HG02981 (cell line): ENCODE data around the gene EXT2.

ENCODE experiments used
- ATAC-seq: cut with Tn5 transposase; IDR thresholded peaks from one replicate; pipeline ENCODE4 v1.9.1; 2021; ENCODE audit warnings: mild to moderate bottlenecking, moderate library complexity; ENCODE audit not compliant: unreplicated experiment

Gene EXT2

DNA sequence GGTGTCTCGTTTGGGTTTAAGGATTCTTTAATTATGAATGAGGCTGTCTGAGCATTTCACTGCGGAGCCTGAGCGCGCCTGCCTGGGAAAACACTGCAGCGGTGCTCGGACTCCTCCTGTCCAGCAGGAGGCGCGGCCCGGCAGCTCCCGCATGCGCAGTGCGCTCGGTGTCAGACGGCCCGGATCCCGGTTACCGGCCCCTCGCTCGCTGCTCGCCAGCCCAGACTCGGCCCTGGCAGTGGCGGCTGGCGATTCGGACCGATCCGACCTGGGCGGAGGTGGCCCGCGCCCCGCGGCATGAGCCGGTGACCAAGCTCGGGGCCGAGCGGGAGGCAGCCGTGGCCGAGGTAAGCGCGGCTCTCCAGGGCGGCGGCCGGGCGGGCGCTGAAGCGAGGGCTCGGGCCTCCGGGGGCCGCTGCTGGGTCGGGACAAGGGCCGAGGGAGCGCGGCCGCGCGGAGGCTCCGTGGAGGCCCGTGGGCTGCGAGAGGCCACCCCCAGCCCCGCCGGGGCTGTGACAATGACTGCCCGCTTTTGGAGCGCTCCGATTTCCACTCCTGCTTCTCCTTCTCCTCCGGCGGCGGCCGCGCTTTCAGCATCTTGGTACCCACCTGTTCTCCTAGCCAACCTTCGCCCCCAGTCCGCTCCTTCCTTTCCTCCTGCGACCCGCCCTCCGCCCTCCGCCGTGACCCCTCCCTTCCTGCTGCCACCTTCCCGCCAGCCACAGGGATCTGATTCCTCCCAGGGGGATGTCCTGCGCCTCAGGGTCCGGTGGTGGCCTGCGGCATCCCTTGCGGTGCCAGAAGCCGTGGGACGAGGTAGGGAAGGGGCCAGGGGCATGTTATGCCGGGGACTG, at the start of gene EXT2:
Gene EXT2 (plus strand): TSS at position 173 of the 854 bp plus-strand sequence. CDS start 12,035 bp downstream, outside the sequence.
- ATAC-seq: peak; percentile 89

DNA sequence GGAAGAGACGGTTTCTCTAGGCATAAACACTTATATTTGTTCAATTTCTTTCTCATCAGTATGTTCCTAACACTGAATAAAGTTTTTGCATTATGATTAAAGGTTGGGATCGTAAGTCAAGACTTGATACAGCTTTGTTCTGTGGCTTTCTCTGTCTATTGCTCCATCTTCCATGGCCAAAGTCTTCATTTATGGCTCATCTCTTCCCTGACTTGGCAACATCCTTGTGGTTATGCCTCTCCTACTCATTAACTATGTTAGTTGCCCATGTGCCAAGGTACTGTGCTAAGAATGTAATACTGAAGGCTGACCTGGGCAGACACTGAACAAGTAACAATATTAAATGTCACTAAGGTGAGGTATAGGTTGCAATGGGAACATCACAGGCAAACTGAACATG, 49.3 kb upstream of the EXT2 start:
- no peak for ATAC-seq

DNA sequence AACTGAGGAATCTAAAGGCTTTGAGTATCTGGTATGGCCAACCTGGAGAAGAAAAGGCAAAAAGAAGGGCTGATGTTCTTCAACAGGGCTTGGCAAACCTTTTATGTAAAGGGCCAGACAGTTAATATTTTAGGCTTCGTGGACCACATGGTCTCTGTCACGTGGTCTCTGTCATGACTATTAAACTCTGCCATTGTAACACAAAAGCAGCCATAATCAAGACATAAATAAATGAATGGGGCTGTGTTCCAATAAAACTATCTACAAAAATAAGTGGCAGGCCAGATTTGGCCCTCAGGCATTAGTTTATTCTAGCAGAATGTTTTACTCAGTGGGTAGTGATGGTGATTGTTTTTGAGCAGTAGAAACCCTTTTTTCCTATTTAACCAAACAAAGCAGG, 48.2 kb upstream of the EXT2 start:
- ATAC-seq: no peak

DNA sequence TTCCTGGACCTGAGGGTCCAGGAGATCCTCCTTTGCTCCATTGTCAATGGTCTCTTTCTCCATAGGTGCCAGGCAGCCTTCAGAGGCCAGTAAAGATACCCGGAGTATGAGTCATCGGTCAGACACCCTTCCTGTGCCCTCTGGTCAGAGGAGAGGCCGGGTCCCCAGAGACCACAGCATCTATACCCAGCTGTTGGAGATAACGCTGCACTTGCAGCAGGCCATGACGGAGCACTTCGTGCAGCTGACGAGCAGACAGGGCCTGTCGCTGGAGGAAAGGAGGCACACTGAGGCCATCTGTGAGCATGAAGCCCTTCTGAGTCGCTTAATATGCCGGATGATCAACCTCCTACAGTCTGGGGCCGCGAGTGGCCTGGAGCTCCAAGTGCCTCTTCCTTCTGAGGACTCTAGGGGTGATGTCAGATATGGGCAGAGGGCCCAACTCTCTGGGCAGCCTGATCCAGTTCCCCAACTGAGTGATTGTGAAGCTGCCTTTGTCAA, 47.5 kb upstream of the EXT2 start, which contains the start of gene ACCSL:
Gene ACCSL (plus strand): TSS at position 51 of the 501 bp plus-strand sequence. CDS start 56 bp downstream, at position 107.
- ATAC-seq: no peak

DNA sequence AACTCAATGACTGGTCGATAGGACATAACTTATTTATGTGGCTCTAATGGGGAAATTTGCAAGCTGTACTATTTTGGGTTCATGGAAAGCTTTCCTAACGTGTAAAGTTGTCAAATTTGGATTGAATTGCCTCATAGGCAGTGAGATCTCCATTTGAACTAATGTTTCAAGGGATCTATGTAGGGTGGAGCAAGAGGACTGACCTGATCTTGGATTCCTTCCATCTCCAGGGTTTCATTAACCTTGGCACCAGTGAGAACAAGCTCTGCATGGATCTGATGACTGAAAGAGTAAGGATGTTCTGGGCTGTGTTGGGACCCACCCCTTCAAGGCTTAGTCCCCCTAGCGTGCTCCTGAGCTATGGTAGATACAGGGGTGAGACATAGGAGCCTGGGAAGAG, 45.6 kb upstream of the EXT2 start:
- no peak for ATAC-seq

DNA sequence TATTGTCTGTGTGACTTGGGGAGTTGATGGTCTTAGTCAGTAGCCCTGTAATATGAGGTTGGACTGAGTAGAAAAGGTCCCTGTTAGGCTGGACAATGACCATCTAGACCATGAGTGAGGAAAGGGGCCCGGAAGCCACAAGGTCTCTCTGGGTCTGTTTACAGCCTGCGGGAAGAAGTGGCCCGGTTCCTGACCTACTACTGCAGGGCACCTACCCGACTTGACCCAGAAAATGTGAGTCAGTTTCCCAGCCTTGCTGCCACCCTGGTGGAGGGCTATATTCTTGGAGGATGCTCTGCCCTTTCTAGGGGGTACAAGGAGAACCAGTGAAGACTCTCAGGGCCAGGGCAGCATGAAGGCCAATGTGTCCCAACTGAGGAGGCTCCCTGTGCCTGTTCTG, 44.3 kb upstream of the EXT2 start:
- ATAC-seq: no peak

DNA sequence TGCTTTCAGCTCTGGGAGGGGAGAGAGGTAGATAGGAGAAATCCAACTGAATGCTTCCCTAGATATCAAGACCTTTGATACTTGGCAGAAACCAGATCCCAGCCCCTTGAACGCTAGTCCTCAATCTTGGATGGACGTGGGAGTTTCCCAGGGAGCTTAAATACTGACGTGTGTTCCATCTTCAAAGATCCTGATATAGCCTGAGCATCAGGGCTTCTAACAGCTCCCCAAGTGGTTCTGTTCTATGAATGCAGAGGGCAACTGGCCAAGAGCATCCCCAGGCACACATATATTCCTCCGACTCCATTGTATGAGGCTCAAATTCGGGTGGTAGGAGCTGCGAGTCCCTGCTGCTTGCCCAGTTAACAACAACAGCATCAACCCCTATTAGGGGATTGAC, 38.1 kb upstream of the EXT2 start:
- no peak for ATAC-seq

DNA sequence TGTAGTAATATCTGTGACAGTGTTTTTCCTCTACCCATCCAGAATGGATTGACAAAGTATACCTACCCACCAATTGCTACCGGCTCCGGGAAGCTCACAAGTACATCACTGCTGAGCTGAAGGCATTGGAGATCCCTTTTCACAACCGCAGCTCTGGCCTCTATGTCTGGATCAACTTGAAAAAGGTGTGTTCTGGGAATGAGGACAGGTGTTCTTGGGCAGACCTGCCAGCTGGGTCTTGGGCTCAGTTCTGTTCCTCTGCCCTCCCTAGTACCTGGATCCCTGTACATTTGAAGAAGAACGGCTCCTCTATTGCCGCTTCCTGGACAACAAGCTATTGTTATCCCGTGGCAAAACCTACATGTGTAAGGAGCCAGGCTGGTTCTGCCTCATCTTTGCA, 37.2 kb upstream of the EXT2 start:
- ATAC-seq: no peak

DNA sequence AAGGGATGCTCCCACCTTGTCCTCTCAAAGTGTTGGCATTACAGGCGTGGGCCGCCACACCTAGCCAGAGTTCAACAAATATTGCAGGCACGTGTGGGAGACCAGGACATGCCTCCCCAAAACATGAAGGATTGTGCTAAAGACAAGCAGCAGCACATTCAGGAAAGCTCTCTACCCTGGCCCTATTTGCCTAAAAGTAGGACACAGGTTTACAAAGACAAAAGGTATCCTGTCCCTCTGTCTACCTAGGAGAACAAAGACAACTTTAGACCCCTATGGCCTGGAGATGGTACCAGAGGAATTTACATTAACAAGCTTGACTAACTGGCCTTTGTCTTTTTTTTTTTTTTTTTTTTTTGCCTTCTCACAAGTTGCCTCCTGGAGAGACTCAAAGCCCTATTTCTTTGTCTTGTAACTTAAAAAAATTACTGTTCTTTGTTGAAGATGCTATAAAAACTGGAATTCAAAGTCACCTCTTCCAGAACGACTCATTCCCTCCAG, 30.3 kb upstream of the EXT2 start:
- ATAC-seq: no peak

DNA sequence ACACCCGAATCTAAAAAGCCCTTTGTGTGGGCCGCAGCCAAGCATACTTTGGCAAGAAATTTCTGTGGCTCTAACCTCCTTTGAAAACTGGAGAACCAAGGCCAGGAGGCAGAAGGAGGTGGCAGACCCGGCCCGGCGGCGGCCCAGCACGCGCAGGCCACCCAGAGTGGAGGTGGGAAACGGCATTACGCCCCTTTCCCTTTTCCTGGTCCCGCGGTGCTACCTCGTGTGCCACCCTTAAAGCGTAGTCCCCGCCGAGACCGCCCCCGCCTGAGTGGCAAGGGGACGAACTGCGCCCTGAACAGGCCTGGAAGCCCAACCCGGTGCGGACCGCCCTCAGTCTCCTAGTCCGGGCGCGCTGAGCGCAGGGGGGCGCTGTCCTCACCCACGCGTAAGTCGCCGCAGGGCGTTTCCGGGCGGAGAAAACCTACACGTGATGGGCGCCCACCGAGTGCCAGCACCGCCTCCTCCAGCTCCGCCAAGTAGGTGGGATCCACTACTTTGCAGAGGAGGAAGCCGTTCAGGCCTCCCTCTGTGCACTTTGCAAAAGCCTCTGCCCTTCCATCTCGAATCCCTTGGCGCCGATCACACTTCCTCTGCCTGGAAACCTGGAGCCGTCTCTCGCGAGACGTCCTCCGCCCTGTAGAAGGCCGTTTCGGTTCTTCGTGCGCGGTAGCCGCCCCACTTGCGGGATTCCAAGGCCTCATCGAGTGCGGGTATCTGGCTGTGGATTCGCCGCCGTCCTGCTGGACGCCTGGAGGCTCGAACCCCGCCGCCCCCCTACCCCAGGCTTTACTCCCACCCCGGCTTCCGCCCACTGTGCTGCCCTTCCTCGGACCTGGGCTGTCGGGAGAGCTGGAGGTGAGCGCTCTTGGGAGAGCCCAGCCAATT, 29.4 kb upstream of the EXT2 start, which contains the start of gene ACCS:
Gene ACCS (plus strand): TSS at position 430 of the 891 bp plus-strand sequence. CDS start 1,358 bp downstream, outside the sequence.
- peak; percentile 98 for ATAC-seq

DNA sequence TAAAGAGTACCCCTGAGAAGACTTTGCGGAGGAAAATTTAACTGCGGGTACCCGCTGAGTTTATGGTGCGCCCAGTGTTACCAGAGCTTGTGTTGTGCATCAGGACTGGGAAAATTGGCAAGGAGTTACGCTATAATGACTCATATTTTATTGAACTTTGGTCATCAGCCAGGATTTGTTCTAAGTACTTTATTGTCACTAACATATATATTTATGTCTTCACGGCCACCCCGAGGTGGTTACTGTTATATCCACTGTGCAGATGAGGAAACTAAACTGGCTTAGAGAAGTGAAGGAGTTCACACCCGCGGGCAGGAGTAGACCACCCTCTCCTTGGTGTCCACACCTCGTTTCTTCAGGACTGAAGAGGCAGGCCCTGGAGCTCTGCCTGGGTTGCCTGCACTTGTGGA, 28.7 kb upstream of the EXT2 start:
- no peak for ATAC-seq

DNA sequence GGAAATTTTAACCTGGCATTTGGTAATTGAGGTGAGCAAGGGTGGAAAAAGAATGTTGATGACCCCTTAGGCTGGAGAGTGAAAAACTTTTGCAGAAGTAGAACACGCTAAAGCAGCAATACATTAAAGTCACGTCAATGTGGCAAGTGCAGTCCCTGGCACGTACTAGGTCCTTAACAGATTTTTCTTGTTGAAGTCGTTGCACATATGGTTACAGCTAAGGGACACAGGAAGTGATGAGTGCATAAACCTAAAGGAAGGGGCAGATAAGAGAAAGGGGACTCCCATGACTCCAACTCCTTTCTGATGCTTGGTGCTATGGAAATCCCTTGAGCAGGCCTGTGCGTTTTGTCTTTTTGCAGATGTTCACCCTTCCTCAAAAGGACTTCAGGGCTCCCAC, 28.2 kb upstream of the EXT2 start:
- no peak for ATAC-seq

DNA sequence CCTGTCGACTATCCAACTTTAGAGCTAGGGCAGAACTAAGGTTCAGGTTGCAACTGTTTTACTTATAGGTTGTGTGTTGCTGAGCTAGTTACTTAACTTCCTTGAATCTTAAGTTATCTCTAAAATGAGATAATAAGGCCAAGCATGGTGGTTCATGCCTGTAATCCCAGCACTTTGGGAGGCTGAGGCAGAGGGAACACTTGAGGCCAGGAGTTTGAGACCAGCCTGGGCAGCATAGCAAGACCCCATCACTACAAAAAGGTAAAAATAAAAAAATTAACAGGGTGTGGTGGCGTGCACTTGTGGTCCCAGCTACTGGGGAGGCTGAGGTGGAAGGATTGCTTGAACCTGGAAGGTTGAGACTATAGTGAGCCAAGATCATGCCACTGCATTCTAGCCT, 27.3 kb upstream of the EXT2 start:
- ATAC-seq: no peak

DNA sequence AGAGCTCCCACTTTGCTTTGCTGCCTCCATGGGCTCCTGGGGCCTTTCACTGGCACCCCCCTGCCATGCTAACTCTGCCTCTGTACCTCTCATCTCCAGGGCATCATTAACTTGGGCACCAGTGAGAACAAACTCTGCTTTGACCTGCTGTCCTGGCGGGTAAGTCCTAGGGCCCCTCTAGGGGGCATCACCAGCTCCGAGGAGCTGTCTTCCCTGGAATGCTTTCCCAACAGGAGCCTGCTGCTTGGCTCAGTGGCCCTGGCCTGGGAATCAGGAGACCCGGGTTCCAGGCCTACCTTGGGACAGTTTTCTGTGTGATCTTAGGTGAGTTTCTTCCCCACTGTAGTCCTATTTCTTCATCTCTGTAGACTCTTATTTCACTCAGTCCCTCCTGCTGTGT, 24.3 kb upstream of the EXT2 start:
- no peak for ATAC-seq

DNA sequence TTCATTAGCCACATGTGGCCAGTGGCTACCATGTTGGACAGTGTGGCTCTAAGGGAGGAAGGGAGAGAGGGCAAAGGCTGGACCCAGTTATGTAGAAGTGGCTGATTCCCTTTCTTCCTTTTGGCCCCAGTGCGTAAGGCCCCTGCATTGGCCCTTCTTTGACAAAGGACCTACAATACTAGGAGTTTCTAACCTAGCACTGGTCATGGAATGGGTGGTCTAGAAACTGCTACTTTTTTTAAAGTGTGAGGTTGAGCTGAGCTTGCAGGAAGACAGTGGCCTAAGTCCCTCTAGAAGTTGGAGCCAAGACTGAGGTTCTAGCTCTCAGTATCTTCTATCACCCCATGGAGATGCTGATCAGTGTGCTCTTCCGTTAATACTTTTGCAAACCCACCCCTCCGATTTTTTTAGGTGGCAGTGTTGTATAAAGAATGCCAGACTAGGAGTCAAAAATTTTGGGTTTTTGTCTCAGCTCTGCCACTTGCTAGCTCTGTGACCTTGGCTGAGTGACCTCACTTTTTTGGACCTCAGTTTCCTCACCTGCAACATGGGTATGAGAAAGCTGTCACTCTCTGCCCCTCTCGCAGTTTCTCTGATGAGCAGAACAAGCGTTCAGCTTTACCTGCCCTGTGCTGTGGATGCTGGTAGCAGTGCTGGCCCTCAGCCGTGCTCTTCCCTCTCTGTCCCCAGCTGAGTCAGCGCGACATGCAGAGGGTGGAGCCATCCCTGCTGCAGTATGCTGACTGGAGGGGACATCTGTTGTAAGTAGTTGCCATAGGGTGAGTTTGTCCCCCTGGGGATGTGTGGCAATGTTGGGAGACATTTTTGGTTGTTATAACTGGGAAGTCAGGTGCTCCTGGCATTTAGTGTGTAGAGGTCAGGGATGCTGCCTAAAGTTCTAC, 22.5 kb upstream of the EXT2 start:
- no peak for ATAC-seq

DNA sequence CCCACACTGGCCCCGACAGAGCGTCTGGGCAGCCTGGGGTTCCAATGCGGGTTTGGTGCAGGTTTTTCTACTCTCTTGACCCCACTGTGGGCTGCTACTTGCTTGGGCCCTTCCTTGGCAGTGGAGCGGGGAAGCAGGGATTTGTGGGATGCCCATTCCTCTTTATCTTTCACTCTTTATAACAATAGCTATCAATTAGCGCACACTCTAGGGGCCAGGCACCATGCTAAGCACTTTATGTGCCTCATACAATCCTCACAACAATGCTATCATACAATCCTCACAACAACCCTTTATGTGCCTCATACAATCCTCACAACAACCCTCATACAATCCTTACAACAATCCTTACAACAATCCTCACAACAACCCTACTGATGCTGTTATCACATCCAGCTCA, 16.7 kb upstream of the EXT2 start:
- ATAC-seq: no peak

DNA sequence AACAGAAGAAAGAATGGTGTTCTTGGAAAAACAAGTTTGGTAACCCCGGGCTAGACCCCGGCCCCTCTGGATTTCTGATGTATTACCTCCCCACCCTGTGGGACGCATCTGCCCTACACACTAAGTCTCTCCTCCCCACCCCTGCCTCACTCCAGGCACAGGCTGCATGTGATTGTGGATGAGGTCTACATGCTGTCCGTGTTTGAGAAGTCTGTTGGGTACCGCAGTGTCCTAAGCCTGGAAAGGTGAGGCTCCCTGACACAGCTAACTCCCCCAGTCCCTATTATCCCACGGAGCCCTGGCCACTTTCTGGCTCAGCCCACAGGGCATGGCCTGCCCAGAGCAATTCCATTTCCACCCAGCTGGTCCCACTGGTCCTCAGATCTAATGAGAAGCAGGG, 16.1 kb upstream of the EXT2 start:
- no peak for ATAC-seq

DNA sequence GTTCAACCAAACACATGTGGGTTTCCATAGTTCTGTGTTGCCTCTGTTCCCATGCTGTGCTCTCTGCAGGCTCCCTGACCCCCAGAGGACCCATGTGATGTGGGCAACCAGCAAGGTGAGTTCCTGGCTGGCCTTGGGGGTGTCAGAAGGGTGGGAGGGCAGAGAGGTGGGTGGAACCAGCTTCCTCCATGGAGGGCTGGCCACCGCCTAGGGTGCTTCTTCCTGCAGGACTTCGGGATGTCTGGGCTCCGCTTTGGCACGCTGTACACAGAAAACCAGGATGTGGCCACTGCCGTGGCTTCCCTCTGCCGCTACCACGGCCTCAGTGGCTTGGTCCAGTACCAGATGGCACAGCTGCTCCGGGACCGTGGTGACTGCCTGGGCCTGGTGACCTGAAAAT, 14.5 kb upstream of the EXT2 start:
- no peak for ATAC-seq

DNA sequence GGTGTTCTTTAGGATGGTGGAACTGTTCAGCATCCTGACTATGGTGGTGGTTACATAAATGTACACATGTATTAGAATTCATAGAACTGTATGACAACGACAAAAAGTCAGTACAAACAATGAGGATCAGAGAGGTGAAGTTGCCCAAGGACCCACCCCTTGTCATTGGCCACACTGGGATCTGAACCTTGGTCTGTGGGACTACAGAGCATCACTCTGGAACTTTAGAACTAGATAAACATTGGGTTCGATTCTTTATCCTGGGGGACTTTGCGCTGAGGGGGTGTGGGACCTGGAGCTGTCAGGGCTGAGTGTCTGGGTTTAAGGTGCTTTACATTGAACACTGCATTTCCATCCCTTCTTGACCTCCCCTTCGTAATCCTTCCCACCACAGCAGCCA, 12.8 kb upstream of the EXT2 start:
- no peak for ATAC-seq

DNA sequence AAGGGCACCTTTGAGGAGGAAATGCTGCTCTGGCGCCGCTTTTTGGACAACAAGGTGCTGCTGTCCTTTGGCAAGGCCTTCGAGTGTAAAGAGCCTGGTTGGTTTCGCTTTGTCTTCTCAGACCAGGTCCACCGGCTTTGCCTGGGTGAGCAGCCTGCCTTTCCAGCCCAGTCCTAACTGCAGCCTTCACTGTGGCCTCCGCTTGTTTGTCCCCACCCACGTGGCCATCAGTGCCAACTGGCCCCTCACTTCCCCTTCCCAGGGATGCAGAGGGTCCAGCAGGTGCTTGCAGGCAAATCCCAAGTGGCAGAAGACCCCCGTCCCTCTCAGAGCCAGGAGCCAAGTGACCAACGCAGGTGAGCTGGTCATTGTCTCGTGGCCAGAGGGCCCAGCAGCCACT, 12.0 kb upstream of the EXT2 start:
- ATAC-seq: no peak
